ENCODE data around the gene MAF. TPM values are rescaled to one million over a fixed set of nuclear protein-coding genes. Genes with fewer than 3 reads are reported as not detected.

MAF gene
- total and polyA plus RNA-seq, 2 of the 13 experiments (the other 11 are each of a cell fraction or from before 2014, with no cell fraction given) = 0.07 to 0.31 TPM

DNA sequence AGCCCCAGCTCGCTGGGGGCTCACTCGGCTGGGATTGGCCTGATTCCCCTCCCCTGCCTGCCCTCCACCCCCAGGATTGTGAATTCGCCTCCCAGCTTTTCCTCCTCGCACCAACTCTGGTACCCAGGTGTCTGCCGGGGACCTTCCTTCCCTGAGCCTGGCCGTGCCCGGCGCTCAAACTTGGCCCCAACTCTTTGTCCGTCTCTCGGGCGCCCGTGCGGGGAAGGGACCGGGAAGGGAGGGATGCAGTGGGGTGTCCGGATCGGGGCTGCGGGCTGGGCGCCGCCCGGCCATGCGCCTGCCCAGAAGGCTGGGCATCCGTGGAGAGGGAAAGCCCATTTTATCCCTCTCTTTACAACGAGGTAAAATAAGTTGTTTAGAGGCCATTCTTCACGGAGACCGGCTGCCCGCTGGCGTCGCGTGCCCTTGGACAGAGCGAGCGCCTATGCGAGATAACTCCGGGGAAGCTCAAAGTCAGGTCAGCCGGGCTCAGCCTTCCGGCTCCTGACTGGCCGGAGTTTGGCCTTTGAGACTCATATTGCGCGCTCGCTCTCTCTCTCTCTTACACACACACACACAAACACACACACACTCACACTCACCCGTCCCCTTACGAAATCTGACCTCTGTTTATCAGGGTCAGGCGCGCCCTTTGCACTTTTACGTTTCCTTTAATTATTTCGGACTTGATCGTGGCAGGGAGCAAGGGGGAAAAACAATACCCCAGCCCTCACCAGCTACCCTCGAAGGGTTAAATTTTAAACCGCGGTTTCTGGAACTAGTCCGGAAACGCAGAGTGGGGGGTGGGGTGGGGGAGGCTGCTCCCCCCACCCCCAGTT, 774 bp upstream of the MAF start (continued):
- TF ChIP-seq ATF6 (CRISPR knock-in tag; conservative IDR thresholded peaks at IDR 0.05) = no peak
- TF ChIP-seq ZSCAN20 (CRISPR knock-in tag; IDR thresholded peaks at IDR 0.05; ENCODE audit: borderline replicate concordance) = no peak
- no peak for TF ChIP-seq ZBTB2 (CRISPR knock-in tag; IDR thresholded peaks at IDR 0.05; ENCODE audit: low read depth)
- TF ChIP-seq MNT (IDR thresholded peaks at IDR 0.05) = no peak
- TF ChIP-seq ZBTB38 (CRISPR knock-in tag; IDR thresholded peaks at IDR 0.05) = no peak
- TF ChIP-seq, protein P1, sequence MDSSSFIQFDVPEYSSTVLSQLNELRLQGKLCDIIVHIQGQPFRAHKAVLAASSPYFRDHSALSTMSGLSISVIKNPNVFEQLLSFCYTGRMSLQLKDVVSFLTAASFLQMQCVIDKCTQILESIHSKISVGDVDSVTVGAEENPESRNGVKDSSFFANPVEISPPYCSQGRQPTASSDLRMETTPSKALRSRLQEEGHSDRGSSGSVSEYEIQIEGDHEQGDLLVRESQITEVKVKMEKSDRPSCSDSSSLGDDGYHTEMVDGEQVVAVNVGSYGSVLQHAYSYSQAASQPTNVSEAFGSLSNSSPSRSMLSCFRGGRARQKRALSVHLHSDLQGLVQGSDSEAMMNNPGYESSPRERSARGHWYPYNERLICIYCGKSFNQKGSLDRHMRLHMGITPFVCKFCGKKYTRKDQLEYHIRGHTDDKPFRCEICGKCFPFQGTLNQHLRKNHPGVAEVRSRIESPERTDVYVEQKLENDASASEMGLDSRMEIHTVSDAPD (CRISPR knock-in tag; IDR thresholded peaks at IDR 0.05) = no peak
- TF ChIP-seq TEAD2 (CRISPR knock-in tag; IDR thresholded peaks at IDR 0.05) = no peak
- TF ChIP-seq CHD4 (IDR thresholded peaks at IDR 0.05; ENCODE audit: borderline replicate concordance, low read length) = 0 out of 2 replicates have a peak, but pooled peaks have one; percentile 90
- no peak for TF ChIP-seq EED (CRISPR knock-in tag; IDR thresholded peaks at IDR 0.05)
- TF ChIP-seq ZNF672 (CRISPR knock-in tag; IDR thresholded peaks at IDR 0.05) = no peak
- TF ChIP-seq FIP1L1 (IDR thresholded peaks at IDR 0.05; ENCODE audit: borderline replicate concordance, insufficient read depth, low read depth, low read length) = no peak
- TF ChIP-seq JDP2 (CRISPR knock-in tag; IDR thresholded peaks at IDR 0.05; ENCODE audit: borderline replicate concordance) = no peak
- no peak for TF ChIP-seq DMAP1 (CRISPR knock-in tag; IDR thresholded peaks at IDR 0.05)
- TF ChIP-seq, protein P2, sequence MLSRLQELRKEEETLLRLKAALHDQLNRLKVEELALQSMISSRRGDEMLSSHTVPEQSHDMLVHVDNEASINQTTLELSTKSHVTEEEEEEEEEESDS (CRISPR knock-in tag; IDR thresholded peaks at IDR 0.05; ENCODE audit: borderline replicate concordance) = no peak
- TF ChIP-seq U2AF1 (optimal IDR thresholded peaks at IDR 0.05; ENCODE audit: low read depth, low read length) = no peak
- TF ChIP-seq, protein P3, sequence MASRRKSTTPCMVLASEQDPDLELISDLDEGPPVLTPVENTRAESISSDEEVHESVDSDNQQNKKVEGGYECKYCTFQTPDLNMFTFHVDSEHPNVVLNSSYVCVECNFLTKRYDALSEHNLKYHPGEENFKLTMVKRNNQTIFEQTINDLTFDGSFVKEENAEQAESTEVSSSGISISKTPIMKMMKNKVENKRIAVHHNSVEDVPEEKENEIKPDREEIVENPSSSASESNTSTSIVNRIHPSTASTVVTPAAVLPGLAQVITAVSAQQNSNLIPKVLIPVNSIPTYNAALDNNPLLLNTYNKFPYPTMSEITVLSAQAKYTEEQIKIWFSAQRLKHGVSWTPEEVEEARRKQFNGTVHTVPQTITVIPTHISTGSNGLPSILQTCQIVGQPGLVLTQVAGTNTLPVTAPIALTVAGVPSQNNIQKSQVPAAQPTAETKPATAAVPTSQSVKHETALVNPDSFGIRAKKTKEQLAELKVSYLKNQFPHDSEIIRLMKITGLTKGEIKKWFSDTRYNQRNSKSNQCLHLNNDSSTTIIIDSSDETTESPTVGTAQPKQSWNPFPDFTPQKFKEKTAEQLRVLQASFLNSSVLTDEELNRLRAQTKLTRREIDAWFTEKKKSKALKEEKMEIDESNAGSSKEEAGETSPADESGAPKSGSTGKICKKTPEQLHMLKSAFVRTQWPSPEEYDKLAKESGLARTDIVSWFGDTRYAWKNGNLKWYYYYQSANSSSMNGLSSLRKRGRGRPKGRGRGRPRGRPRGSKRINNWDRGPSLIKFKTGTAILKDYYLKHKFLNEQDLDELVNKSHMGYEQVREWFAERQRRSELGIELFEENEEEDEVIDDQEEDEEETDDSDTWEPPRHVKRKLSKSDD (CRISPR knock-in tag; IDR thresholded peaks at IDR 0.05; ENCODE audit: low read depth) = 0 out of 2 replicates have a peak, but pooled peaks have one; percentile 64
- no peak for TF ChIP-seq KLF6 (CRISPR knock-in tag; IDR thresholded peaks at IDR 0.05)
- TF ChIP-seq NFE2 (CRISPR knock-in tag; IDR thresholded peaks at IDR 0.05) = no peak
- 0 out of 2 replicates have a peak, but pooled peaks have one; percentile 14 for TF ChIP-seq SIX1 (CRISPR knock-in tag; IDR thresholded peaks at IDR 0.05; ENCODE audit: borderline replicate concordance)
- peak; percentile 91 for TF ChIP-seq NR2F2 (IDR thresholded peaks at IDR 0.05; ENCODE audit: borderline replicate concordance, low read depth)
